GM10248 (cell line): ENCODE data around the gene CCDC9.
"Not testable (repeated sequence)": the region's sequence is repeated elsewhere in the genome, so short reads cannot be mapped to it uniquely, and the experiment has no call there.

Source experiments
- CTCF ChIA-PET: fragments of 300-600 bp; sonication (Branson Sonifier 250); formaldehyde crosslinking; extraction: SDS; loops from one replicate; lab custom pipeline; 2021; ENCODE audit warnings: antibody characterized with exemption; lab: Yijun Ruan, JAX
- POLR2A ChIA-PET: fragments of 350-650 bp; sonication (Branson Sonifier 250); formaldehyde crosslinking; extraction: SDS; loops from one replicate; lab custom pipeline; 2020; ENCODE audit warnings: antibody characterized with exemption; lab: Yijun Ruan, JAX
- DNase-seq: peaks from one replicate; pipeline ENCODE4 v3.0.0; 2012; ENCODE audit errors: extremely low spot score
- CTCF ChIP-seq: IDR thresholded peaks from 2 replicates; pipeline ENCODE4 v1.5.1; 2012; ENCODE audit warnings: mild to moderate bottlenecking, low read depth; ENCODE audit errors: extremely low read depth, missing control alignments, control extremely low read depth

CCDC9 gene

GRCh38 chr19:47280183-47280797 is 24.0 kb downstream of the CCDC9 start:
- peak; percentile 32 for TF ChIP-seq CTCF
- ChIA-PET POLR2A (no interaction called here), CTCF (interaction anchor here (0.8 to 1.5 kb wide), 5 partner anchors 8 to 111 kb away, joined by 3 to 4 read pairs (median 4); partner anchors contain the start of gene DHX34)
- DNase-seq, result peak; percentile 40

GRCh38 chr19:47283405-47284059 is 27.2 kb downstream of the CCDC9 start:
- ChIA-PET CTCF (interaction anchor here (0.8 to 2.3 kb wide), 9 partner anchors 8 to 109 kb away, joined by 3 to 23 read pairs (median 6); partner anchors contain the start of genes DHX34 and INAFM1), POLR2A (no interaction called here)
- DNase-seq, result no peak
- TF ChIP-seq CTCF, result no peak

GRCh38 chr19:47284324-47284899 is 28.1 kb downstream of the CCDC9 start:
- ChIA-PET POLR2A (interaction anchor here (0.5 kb wide), 1 partner anchor 1209 kb away, joined by 3 read pairs; no protein-coding TSS in a partner anchor), CTCF (interaction anchor here (0.7 to 2.8 kb wide), 26 partner anchors 9 to 423 kb away, joined by 3 to 23 read pairs (median 4); partner anchors contain the start of genes INAFM1 and SAE1)
- peak; percentile 57 for DNase-seq
- peak; percentile 80 for TF ChIP-seq CTCF

GRCh38 chr19:47296036-47296435 is 39.7 kb downstream of the CCDC9 start:
- peak; percentile 83 for DNase-seq
- POLR2A ChIA-PET, result no interaction called here
- CTCF ChIA-PET, result interaction anchor here (0.9 to 9.6 kb wide), 16 partner anchors 11 to 417 kb away, joined by 3 to 86 read pairs (median 4); partner anchors contain the start of genes C5AR1, DHX34, EHD2 and SAE1
- TF ChIP-seq CTCF, result peak; percentile 76

- DNase-seq, POLR2A ChIA-PET: not testable (repeated sequence)
- CTCF ChIA-PET, result interaction anchor here (0.7 to 1.8 kb wide), 4 partner anchors 16 to 136 kb away, joined by 3 to 6 read pairs (median 4); partner anchors contain the start of gene DHX34
Observed at GRCh38 chr19:47300867-47301266, 44.5 kb downstream of the CCDC9 start.

- TF ChIP-seq CTCF, result no peak
- ChIA-PET POLR2A (no interaction called here), CTCF (interaction anchor here (1.4 to 1.8 kb wide), 2 partner anchors 17 to 89 kb away, joined by 4 to 6 read pairs; no protein-coding TSS in a partner anchor)
- no peak for DNase-seq
Observed at GRCh38 chr19:47302249-47302648, 45.9 kb downstream of the CCDC9 start.

GRCh38 chr19:47303966-47304365 is 47.6 kb downstream of the CCDC9 start:
- POLR2A ChIA-PET, result interaction anchor here (0.6 kb wide), 1 partner anchor 14 kb away, joined by 3 read pairs; no protein-coding TSS in a partner anchor
- CTCF ChIA-PET, result interaction anchor here (0.9 to 6.5 kb wide), 4 partner anchors 9 to 180 kb away, joined by 3 to 35 read pairs (median 8); partner anchors contain the start of gene KPTN
- TF ChIP-seq CTCF, result no peak
- DNase-seq, result no peak
